ENCODE results near the gene ADAMTS19.

- TF ChIP-seq CTCF (optimal IDR thresholded peaks at IDR 0.05 in 1 of 3, IDR thresholded peaks at IDR 0.05 in 1 of 3, conservative IDR thresholded peaks at IDR 0.05 in 1 of 3; ENCODE audit: extremely low read depth in 1 of 3, insufficient read depth in 2 of 3, low read length in 3 of 3) (no peak), EZH2 (IDR thresholded peaks at IDR 0.05; ENCODE audit: low read length) (no peak)
Measured at GRCh38 chr5:129563585-129563984, 103.5 kb downstream of the ADAMTS19 start.

All from keratinocyte (primary cell).